Heart left ventricle (tissue), 13 donors: ENCODE results near the gene SLC15A4.

Experiments
- CTCF ChIP-seq, 12 donors: fragments of 200-600 bp; sonication (generic) in 4 of 12; IDR thresholded peaks; one replicate each; pipeline versions ENCODE4 v1.5.0 to v1.8.0; 2018 to 2022; ENCODE audit warnings: antibody characterized with exemption in 12 of 12, mild to moderate bottlenecking in 5 of 12
- POLR2A ChIP-seq, 2 donors: fragments of 450-650 bp; IDR thresholded peaks; one replicate each; pipeline ENCODE4 v1.6.1; 2017; ENCODE audit warnings: antibody characterized with exemption in 2 of 2, mild to moderate bottlenecking in 2 of 2, moderate library complexity in 2 of 2
- donor health status: ischemic (EF 13 %, LVEDD 7.1; RV severe dilation, severe dysfunction).
- donor health status: DM: no; HTN: yes; CAD: no.
- donor health status: DM: no; HTN: no; CAD: no.
- donor health status: ischemic (EF 25% LVEDD 6.9; RV normal size, moderate dysfunction).
- donor health status: ischemic (EF 25% LVEDD 5.7; RV mildly dilated, moderate dysfunction).
- donor health status: ischemic (EF 35%, LVEDD 5.7; RV mildly dilated, moderate dysfunction).
- donor health status: nonischemic (EF 11% LVEDD 7.7; RV severe dilation, severe dysfunction).
- donor health status: DM: yes; HTN: yes; CAD: no.
- donor health status: PGD.
- donor health status: ischemic (EF 29% LVEDD 5.4; RV normal size, mild dysfunction).
- donor health status: nonischemic (EF 23%, LVEDD 6.1; RV moderate dilation, normal function).

GRCh38 chr12:128747441-128747840 is 76.3 kb downstream of the SLC15A4 start:
- TF ChIP-seq CTCF (IDR thresholded peaks at IDR 0.05) (no peak), POLR2A (IDR thresholded peaks at IDR 0.05) (no peak)
